NCI-H146 treated with DMSO at 0.1 percent for 48 hours (cell line): ENCODE results near the gene CLEC4D.
A peak's percentile ranks its signal among the peaks of the same experiment; 100 is the strongest.
"Not testable (repeated sequence)": the region's sequence is repeated elsewhere in the genome, so short reads cannot be mapped to it uniquely, and the experiment has no call there.

ENCODE experiments used
- DNase-seq: peaks from one replicate; lab custom pipeline; 2025; ENCODE audit not compliant: unreplicated experiment; lab: John Stamatoyannopoulos, UW

The CLEC4D gene

DNA sequence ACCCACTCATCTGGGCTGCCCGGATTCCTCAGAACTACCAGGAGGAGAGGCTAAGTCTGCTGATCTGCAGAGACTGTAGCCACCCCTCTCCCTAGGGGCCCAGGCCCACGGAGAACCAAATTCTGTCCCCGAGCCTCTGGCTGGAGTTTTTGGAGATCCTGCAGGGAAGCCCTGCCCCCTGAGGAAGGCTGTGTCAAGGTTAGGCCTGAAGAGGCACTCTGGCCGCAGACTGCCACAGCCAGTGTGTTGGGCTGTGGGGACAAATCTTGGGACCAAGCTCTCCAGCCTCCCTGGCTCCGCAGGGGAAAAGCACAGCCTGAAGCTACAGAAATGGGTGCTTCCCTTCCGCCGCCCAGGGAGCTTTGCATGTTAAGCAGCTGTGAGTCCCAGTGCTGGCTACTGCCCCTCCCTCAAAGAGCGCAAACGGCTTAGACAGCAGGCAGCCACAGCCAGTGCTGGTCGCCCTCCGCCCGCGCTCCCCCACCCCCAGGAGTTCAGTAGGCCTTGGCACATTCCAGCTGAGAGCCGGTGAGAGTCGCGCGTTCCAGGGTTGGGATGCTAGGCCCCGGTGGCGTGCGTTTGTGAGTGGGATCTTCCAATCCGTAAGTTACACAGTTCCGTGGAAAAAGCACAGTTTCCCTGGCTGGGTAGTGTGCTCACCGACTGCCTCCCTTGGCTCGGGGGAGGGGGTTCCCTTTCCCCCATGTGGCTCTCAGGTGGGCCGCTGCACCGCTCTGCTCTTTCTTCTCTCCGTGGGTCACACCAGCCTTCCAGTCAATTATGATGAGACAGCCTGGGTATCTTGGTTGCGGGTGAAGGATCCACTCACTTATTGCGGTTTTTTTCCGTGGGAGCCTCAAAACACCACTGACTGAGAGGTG, 14.2 kb downstream of the CLEC4D start:
- DNase-seq = no peak

DNA sequence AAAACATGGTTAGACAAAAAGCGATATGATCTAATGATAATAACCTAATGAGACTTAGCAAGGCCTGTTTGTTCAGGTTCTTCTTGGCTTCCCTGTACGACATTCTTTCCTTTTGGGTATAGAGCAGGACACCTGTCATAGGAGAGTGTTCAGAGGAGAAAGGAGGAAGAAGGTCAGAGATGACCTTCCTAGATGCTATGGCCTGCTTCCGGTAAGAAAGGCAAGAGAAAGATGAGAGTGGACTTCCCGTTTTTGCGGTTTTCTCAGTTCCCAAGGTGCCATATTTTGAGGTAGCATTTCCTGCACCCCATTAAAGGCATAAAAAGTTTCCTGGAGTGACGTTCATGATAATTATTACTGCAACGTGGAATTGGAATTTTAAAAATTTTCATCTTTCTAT, 18.7 kb downstream of the CLEC4D start:
- no peak for DNase-seq

DNA sequence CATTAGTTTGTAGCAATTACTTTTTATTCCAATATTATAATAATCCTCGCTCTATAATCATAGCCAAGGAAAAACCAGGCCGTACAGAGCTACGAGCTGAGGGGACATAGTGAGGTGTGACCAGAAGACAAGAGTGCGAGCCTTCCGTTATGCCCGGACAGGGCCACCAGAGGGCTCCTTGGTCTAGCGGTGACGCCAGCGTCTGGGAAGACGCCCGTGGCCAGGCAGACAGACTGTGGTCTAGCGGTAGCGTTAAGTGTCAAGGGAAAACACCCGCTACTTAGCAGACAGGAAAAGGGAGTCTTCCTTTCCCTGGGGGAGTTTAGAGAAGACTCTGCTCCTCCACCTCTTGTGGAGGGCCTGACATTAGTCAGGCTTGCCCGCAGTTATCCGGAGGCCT, 24.5 kb downstream of the CLEC4D start:
- DNase-seq = not testable (repeated sequence)

DNA sequence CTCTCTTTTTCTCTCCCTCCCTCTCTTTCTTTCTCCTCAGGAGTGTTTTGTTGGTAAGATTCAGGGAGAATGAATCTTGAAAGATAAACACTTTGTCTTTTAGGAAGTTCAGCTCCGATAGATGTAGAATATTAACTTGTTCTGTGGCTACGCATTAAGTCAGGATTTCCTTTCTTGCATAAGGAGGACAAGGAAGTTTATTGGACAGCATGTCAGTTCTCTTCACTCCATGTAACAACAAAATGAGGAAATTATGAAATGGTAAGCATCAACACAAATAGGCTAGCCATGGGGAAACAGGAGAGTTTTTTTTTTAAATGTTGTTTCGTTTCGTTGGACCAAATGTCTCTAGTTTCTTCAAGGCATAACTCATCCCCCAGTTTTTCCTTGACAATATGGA, 27.5 kb downstream of the CLEC4D start, which contains the start of gene CLEC4E:
Gene CLEC4E (minus strand): TSS at position 75 of the 400 bp plus-strand sequence. CDS start 108 bp downstream, outside the sequence.
- DNase-seq = not testable (repeated sequence)

DNA sequence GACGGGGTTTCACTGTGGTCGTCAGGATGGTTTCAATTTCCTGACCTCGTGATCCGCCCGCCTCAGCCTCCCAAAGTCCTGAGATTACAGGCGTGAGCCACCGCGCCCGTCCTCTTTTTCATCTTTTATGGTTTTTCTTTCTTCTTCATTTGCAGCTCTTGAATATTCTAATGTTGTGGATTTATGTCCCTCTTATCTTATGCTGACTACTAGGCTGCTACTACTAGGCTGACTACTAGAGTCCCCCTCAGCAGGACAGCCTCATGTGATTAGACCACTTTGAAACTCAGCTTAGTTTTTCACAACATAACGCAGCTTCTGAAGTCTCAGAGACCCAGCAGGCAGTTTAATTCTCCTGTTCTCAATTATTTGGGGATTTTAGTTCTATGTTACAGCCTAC, 28.3 kb downstream of the CLEC4D start:
- DNase-seq = no peak

DNA sequence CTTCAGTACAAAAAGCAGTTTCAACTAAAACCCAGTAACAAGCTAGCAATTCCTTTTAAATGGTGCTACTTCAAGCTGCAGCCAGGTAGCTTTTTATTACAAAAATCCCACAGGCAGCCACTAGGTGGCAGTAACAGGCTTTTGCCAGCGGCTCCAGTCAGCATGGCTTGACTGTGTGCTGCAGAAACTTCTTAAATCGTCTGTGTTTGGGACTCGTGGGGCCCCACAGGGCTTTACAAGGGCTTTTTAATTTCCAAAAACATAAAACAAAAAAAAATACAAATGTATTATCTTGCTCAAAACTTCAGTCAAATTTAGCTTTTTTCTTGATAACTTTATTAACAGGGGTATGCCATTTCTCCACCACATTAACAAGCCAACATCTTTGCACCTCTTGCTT, 31.0 kb downstream of the CLEC4D start:
- DNase-seq = peak; percentile 43

DNA sequence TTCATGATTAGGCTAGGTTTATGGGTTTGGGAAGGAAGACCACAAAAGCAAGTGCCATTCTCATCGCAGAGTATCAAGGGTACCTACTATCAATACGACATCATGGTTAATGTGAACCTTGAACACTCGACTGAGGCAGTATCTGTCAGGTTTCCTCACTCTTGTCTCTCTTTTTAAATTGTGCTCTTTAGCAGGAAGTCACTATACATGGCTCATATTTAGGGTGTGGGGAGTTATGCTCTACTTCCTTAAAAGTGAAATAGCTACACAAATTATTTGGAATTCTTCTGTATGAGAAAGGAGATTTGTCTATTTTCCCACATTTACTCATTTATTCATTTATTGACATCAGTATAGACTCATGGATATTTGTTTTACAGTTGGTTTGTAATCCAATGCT, 33.3 kb downstream of the CLEC4D start:
- no peak for DNase-seq

DNA sequence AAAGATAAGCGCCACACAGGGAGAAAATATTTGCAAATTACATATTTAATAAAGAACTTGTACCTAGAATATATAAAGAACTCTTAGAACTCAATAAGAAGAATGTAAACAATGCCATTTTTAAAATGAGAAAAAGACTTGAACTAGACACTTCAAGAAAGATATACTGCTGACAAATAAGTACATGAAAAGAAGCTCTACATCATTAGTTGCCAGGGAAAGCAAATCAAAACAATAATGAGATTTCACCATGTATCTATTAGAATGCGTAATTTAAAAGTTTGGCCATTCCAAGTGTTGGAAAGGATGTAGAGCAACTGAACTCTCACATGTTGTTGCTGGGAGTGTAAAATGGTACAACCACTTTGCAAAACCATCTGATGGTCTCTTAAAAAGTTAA, 34.3 kb downstream of the CLEC4D start:
- DNase-seq = no peak

DNA sequence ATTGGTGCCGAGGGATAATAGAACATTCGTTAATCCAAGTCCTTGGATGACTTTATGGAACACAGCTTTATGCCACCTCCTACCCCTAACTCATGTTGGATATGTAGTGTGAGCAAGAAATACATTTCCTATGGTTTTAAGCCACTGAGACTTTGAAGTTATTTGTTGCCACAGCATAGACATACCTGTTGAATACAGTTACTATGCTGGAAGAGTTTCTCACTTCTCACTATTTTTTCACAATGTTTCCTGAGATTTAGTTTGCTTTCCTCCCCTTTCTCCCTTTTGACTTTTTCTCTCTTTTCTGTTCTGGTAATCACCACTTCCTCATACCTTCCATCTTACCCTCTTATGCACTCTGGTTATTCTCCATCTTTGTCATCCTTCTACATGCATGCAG, 34.9 kb downstream of the CLEC4D start:
- no peak for DNase-seq

DNA sequence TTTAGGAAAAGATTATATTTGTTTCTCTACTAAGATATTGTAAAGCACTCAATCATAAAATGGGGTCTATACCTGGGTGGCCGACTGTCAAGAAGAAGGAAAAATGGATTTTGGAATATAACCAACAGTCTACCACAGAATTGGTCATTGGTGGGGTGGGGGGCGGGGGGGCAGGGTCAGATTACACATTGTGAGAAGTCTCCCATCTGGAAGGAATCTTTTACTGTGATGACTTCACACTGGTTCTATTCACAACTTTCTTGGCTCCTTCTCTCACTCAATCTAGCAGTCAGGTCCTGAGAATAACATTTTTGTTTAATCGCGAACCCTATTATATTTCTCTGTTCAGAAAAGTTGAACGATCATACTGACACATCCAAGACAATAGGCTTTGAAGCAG, 36.1 kb downstream of the CLEC4D start:
- DNase-seq = no peak

DNA sequence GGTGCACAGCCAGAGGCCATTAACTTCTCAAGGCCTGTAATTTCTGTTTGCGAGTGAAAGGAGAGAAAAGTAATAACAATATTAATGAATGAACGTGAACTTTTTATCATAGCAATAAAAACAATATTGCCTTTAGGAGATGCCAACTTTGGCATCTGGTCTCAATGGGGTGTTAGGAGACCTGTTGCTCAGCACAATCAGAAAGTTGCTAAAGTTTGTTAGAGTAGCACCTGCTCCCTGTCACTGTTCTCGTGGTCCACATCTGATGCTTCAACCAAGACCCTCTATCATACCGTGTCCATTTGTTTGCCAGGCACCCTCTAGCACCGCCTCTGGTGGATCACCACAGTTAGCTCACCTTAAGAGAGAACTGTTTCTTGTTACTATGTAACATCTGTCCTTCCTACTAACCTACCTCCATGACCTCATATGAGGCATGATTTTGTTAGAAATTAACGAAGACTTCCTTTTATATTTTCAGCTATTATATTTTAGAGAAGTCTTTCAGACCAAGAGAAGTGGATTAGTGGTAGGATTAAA, 39.9 kb downstream of the CLEC4D start:
- no peak for DNase-seq

DNA sequence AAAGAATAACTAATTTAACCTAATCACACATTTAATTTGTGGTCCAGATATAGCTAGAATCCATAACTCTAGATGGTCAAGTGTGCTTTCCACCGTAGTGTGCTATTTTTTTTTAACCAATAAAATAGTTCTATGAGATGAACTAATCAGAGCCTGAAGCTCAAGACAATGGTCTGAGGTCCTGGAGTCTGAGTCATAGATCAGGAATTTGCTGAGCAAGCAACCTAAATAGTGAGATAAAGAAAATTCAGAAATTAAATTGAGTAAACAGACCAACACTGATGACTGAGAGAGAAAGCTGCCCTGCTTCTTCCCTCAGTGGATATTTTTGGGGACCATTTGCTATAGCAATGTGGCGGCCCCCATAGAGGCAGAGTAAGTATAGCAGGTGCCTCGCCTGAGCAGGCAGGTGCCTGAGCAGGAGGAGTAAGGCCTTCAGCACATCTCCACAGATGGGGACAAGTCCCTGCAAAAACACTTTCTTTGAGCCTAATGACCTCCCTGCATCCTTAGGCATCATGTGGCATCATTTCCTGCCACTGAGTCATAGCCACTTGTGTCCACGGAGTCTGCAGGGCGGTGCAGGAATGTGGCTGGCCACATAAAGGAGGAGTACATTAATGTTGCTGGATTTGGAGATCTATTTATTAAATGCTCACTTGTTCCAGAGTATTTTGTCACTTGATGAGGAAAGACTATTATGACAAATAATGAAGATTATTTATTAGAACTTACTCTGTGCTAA, 41.3 kb downstream of the CLEC4D start:
- DNase-seq = no peak

DNA sequence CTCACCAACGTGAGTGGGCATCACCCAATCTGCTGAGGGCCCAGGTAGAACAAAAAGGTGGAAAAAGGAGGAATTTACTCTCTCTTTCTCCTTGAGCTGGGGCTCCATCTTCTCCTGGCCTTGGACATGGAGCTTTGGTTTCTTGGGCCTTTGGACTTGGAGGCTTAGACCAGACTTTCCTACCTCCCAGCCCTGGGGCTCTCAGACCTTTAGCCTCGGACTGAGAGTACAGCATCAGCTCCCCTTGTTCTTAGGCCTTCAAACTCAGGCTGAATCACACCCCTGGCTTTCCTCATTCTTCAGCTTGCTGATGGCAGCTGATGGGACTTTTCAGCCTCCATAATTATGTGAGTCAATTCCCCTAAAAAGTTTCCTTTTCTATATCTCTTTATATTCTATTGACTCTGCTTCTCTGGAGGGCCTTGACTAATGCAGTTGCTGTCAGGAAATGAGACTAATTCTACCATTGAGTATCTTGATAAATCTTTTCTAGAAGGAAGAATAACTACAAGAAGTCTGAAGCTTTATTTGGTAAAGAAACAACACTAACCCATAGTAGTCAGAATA, 43.3 kb downstream of the CLEC4D start:
- no peak for DNase-seq

DNA sequence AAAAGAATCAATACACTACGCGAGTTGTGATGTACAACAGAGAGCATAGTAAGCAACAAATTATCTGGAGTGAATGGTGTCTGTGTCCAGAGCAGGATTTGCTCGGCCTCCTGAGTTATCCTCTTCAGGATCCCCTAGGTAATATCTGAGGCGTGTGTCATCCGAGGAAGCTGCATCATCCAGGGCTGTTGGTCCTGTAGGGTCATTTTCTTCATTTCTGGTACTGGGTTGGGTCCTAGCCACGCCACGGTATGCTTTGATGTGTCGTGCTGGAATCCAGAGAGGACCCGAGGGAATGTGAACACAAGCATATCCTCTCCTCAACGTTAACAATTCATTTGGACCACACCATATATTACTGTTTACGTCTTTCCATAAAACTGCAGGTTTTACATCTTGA, 46.4 kb downstream of the CLEC4D start:
- no peak for DNase-seq

DNA sequence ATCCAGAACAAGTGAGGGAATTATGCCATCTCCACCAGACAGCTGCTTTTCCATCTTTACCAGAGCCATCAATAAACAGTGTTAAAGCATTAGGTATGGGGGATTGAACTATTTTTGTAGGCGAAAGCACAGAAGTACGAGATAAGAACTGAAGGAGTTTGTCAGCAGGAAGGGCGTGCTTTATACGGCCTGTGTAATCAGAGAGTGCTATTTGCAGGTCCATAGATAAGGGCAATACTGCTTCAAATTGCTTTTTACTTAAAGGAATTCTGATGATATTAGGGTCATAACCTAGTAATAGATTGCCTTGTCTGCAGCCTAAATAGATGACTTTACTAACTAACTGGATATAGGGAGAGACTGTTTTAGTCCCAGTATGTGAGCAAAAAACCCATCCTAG, 47.7 kb downstream of the CLEC4D start:
- no peak for DNase-seq

DNA sequence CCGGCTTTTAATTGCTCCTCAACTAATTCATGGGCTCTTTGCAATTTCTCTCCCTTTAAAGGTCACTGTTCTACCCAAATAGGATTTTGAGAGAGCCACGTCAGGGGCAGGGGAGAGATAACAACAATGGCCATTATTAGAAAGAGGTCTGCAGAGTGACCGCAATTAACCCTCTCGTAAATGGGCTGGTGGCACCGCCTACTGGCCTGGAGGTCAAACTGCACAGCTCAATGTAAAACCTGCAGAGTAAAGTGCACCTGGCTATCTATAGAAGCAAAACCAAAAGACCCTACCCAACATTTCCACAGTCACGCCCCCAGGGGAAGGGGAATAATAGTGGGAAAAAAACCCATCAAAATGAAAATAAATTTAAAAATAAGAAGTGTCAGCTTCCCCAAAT, 49.0 kb downstream of the CLEC4D start:
- no peak for DNase-seq

DNA sequence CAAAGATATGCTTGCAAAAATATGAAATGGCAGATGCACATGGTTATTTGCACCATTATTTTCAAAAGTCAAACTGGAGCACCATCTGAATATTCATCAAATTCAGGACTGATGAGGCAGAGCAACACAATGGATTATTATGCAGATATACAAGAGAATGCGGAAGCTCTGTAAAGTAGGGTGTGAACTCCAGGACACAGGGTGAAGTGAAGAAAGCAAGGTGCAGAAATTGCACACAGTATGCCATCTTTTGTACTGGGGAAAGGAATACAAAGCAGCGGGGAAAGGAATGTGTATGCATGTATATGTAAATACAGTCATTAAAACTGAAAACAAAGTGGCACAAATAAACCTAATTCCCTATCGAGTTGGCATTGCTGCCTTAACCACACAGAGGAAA, 50.1 kb downstream of the CLEC4D start:
- no peak for DNase-seq

DNA sequence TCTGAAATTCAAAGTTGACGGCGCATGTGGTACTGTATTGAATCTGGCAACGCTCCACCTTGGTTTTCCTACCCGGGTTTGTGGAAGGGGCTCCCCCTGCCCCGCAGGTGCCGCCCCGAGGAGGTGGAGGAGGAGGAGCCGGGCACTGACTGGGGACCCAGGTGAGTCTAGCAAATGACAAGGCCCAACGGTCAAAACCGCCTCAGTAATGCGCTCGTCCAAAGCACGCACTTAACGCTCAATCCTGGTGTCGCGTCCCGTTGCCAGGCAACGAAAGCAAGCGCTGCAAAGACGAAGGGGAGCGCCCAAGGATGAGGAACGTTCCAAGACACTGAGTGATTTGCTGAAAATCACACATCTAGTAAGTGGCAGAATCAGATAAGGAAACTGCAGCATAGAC, 51.4 kb downstream of the CLEC4D start:
- no peak for DNase-seq

DNA sequence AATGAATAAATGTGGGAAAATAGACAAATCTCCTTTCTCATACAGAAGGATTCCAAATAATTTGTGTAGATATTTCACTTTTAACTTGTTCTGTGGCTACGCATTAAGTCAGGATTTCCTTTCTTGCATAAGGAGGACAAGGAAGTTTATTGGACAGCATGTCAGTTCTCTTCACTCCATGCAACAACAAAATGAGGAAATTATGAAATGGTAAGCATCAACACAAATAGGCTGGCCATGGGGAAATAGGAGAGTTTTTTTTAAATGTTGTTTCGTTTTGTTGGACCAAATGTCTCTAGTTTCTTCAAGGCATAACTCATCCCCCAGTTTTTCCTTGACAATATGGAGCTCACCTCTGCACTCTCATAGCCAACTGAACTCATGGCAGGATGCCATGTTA, 52.7 kb downstream of the CLEC4D start:
- DNase-seq = not testable (repeated sequence)

DNA sequence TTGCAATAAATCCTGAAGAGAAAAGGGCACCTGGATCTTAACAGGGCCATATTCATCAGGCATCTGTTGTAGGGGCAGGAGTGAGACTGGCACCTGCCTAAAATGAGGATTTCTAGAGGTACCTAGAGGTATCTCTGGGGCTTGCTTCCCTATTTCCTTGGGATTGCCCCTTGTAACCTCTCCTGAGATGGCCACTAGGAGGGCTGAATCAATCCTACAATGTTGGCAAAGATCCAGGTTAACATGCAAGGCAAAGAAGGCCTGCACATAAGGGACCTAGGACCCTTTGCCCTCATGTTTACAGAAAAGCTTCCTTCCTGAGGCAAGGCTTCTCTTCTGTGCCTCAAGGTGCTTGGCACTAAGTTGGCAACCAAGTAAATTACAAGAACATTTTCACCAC, 53.2 kb downstream of the CLEC4D start:
- no peak for DNase-seq
